ENCODE results near the gene OSBPL2.

The OSBPL2 gene

DNA sequence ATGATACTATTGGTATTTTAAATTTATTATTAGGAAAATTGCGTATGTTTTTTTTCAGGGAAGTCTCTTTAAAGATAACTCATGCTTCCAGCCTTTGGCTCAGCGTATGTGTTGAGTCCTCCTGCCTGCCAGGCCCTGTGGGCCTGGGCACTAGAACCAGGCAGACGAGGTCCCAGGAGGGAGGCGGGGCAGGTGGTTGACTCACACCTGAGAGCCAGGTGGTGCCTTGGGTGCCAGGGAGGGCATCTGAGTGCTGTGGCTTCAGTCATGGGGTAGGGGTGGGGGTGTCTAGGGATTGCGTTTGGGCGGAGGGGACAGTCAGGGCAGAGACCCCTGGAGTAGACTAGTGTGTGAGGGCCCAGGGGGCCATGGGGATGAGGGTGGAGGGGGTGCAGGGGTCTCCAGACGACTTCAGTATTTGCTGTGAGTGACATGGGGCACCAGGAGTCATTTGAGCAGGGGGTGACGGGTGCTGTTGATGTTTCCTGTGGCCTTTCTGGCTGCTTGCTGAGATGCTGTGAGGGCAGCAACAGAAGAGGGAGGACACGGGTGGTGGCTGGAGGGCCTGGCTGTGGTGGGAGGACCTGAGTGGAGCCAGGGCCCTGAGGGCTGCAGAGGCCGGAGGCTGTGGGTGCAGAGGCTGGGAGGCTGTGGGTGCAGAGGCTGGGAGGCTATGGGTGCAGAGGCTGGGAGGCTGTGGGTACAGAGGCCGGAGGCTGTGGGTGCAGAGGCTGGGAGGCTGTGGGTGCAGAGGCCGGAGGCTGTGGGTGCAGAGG, 49.6 kb downstream of the OSBPL2 start:
- Mint-ChIP-seq H3K27ac (no peak overlapping the region), H3K4me3 (no peak overlapping the region), H3K4me1 (no peaks in the 10 kb centered on the region), H3K36me3 (peaks cover 4% of the 10 kb centered on the region), H3K9me3 (no peaks in the 10 kb centered on the region), H3K27me3 (no peaks in the 10 kb centered on the region)

GRCh38 chr20:62288535-62289105, 50.3 kb downstream of the OSBPL2 start:
- Mint-ChIP-seq H3K4me3 (no peak overlapping the region), H3K36me3 (peaks cover 4% of the 10 kb centered on the region), H3K27me3 (no peaks in the 10 kb centered on the region), H3K4me1 (no peaks in the 10 kb centered on the region), H3K27ac (peak overlapping the region; percentile 31), H3K9me3 (no peaks in the 10 kb centered on the region)

DNA sequence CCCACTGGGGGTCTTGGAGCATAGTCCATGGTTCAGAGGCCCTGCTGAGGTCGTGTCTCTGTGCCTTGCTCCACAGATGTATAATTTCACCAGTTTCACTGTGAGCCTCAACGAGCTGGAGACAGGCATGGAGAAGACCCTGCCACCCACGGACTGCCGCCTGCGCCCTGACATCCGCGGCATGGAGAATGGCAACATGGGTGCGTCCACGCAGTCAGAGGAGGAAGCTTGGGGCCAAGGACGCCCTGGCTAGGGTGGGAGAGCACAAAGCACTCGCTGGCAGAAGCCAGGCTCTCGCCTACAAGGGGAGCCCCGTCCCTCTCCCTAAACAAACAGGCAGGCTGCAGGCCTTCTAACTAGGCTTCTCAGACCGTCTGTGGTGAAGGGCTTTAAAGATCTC, 50.8 kb downstream of the OSBPL2 start:
- Mint-ChIP-seq H3K4me1 (no peaks in the 10 kb centered on the region), H3K4me3 (no peak overlapping the region), H3K9me3 (no peaks in the 10 kb centered on the region), H3K27ac (no peak overlapping the region), H3K36me3 (peaks cover 6% of the 10 kb centered on the region), H3K27me3 (no peaks in the 10 kb centered on the region)

DNA sequence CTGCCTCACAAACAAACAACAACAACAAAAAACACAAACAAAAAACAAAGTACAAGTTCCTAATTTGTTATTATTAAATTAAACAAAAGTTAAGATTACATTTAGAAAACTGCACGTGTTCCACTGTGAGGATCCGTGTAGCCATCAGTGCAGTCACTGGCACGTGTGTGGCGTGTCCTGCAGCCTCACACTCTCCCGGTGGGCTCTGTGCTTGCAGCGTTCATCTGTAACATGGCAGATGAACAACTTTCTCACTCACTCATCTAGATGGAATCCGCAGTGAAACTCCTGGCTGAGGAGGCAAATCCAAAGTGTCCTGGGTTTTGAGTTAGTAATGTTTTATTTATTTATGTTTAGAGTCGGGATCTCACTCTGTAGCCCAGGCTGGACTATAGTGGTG, 51.6 kb downstream of the OSBPL2 start:
- peaks cover 6% of the 10 kb centered on the region for H3K36me3 Mint-ChIP-seq
- H3K4me3 Mint-ChIP-seq, result no peak overlapping the region
- no peaks in the 10 kb centered on the region for H3K9me3 Mint-ChIP-seq
- no peak overlapping the region for H3K27ac Mint-ChIP-seq
- H3K4me1 Mint-ChIP-seq, result no peaks in the 10 kb centered on the region
- H3K27me3 Mint-ChIP-seq, result no peaks in the 10 kb centered on the region

DNA sequence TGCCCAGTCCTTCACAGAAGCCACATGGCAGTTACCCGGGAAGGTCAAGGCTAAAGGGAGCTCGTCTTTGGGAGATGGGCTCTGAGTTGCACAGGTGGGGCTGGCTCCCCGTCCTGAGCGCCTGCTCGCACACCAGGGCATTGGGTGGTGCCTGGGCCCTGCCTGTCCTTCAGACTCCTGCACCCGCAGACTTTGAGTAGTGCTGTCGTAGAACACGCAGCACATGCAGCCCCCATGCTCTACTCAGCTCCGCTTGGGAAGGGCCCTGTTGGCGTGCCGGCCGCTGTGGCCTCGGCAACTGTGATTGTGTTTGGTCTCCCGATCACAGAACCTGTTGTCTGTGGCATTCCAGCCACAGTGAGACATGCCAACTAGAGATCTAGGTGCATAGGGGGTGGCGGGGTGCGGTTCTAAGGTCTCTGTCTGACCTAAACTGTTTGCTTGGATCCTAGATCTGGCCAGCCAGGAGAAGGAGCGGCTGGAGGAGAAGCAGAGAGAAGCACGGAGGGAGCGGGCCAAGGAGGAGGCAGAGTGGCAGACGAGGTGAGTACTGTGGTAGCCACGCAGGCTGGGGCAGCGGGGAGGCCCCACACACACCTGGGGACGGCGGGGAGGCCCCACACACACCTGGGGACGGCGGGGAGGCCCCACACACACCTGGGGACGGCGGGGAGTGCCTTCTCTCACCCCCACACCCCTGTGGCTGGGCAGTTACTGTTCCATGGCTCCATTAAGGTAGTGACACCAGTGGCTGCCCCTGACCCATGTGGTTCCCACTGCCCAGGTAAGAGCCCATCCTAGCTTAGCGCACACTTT, 53.1 kb downstream of the OSBPL2 start:
- peaks cover 10% of the 10 kb centered on the region for H3K36me3 Mint-ChIP-seq
- no peak overlapping the region for H3K4me3 Mint-ChIP-seq
- H3K4me1 Mint-ChIP-seq, result no peaks in the 10 kb centered on the region
- no peak overlapping the region for H3K27ac Mint-ChIP-seq
- no peaks in the 10 kb centered on the region for H3K27me3 Mint-ChIP-seq
- H3K9me3 Mint-ChIP-seq, result no peaks in the 10 kb centered on the region

DNA sequence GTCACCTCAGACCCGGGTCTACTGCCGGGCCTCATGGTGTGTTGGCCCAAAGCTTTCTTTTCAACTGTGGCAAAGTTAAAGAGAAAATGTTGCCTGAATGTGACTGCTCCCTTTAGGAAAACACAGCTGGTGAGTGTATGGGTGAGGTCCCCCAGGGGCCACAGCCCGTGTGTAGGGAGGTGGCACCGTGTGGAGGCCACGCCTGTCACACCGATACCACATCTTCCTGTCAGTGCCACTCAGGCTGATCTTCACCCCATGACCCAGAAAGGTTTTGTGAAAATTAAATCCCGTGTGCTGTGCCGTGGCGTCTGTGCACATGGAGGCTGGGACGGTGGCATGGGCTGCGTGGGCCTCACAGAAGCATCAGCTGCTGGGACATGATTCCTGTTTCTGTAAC, 53.8 kb downstream of the OSBPL2 start:
- peaks cover 10% of the 10 kb centered on the region for H3K36me3 Mint-ChIP-seq
- no peaks in the 10 kb centered on the region for H3K4me1 Mint-ChIP-seq
- H3K9me3 Mint-ChIP-seq, result no peaks in the 10 kb centered on the region
- peak overlapping the region; percentile 41 for H3K27ac Mint-ChIP-seq
- H3K27me3 Mint-ChIP-seq, result no peaks in the 10 kb centered on the region
- H3K4me3 Mint-ChIP-seq, result no peak overlapping the region

- H3K4me1 Mint-ChIP-seq, result no peaks in the 10 kb centered on the region
- H3K27me3 Mint-ChIP-seq, result no peaks in the 10 kb centered on the region
- H3K4me3 Mint-ChIP-seq, result no peak overlapping the region
- H3K36me3 Mint-ChIP-seq, result peaks cover 10% of the 10 kb centered on the region
- H3K27ac Mint-ChIP-seq, result no peak overlapping the region
- no peaks in the 10 kb centered on the region for H3K9me3 Mint-ChIP-seq
Observed at GRCh38 chr20:62293111-62293784, 54.9 kb downstream of the OSBPL2 start.

DNA sequence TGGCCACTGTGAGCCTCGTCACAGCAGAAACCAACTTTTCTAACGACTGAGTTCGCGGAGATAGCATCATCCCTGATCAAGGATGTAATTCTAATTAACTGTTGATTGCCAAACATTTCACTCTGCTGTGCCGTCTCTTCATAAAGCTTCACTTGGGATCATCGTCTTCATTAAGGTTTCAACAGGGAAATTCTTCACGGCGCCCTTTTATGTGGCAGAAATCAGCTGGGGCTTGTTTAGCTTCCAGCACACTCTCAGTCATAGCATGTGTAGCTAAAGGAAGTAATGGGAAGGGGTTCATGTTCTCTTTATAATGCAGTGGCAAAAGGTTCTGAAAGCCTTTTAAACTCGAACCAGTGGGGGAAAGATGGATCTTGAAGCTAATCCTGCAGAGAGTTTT, 55.6 kb downstream of the OSBPL2 start:
- Mint-ChIP-seq H3K9me3 (no peaks in the 10 kb centered on the region), H3K36me3 (peaks cover 10% of the 10 kb centered on the region), H3K4me1 (no peaks in the 10 kb centered on the region), H3K27ac (no peak overlapping the region), H3K4me3 (no peak overlapping the region), H3K27me3 (no peaks in the 10 kb centered on the region)

- Mint-ChIP-seq H3K9me3 (no peaks in the 10 kb centered on the region), H3K36me3 (peaks cover 10% of the 10 kb centered on the region), H3K27ac (no peak overlapping the region), H3K27me3 (no peaks in the 10 kb centered on the region), H3K4me3 (no peak overlapping the region), H3K4me1 (no peaks in the 10 kb centered on the region)
Observed at GRCh38 chr20:62294516-62294915, 56.2 kb downstream of the OSBPL2 start.

DNA sequence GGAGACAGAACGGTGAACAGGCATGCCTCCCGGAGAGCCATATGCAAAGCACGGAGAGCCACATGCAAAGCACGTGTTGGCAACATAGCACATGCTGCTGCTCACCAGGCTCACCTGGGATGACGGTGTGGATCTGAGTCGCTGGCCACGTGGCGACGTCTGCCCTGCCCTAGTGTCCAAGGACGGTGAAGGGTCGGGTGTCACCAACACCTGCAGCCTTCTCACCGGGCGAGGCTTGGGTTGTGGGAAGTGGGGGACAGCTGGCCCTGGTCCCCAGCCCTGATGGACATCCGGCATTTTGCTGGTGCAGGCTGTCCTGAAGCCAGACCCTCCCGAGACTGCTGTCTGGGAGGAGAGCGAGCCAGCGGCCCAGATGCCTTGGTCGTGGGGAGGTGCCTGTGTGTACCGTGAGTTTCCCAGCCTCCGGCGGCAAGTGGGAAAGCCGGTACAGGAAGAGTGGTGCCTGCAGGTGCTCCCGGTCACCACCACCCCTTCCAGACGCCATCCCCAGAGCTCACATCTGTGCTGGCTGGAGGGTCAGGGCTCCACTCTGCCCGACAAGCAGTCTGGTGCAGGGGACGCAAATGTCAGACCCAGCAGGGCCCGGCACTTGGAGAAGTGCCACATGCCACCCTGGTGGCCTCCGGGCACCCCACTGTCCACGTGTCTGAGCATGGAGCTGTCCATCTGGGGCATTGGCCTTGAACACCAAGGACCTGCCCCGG, 58.6 kb downstream of the OSBPL2 start:
- H3K27me3 Mint-ChIP-seq, result no peaks in the 10 kb centered on the region
- H3K9me3 Mint-ChIP-seq, result no peaks in the 10 kb centered on the region
- no peak overlapping the region for H3K27ac Mint-ChIP-seq
- no peak overlapping the region for H3K4me3 Mint-ChIP-seq
- peaks cover 4% of the 10 kb centered on the region for H3K4me1 Mint-ChIP-seq
- peaks cover 7% of the 10 kb centered on the region for H3K36me3 Mint-ChIP-seq

DNA sequence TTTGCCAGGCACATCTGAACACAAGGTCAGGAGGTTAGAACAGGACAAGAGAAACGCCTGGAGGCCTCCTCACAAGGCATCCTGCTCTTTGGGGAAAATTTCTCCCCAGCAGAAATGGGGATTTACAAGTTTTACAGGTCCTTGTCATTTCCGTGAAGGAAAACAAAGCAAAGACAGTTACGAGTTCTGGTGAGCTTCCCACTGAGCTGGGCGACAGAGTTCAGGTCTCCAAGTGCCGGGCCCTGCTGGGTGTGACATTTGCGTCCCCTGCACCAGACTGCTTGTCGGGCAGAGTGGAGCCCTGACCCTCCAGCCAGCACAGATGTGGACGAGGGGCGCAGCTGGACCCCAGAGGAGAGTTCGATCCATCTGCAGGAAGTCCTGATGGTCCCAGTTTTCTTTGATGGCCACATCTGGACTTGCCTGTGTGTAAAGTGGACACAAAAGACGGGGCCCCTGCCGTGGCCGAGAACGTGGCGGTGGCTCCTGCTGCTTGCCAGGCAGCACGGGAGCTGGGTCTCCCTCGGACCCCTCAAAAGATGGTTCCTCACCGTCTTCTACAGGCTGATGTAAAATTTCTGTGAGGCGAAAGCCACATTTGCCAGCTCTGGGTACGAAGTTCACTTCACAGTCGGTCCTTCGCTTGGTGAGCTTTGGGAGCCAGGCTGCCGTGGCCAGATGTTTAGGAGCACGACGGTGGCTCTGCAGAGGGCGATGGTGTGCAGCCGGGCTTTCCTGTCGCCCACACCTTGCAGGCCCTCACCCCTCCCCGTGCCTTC, 59.3 kb downstream of the OSBPL2 start:
- Mint-ChIP-seq H3K9me3 (no peaks in the 10 kb centered on the region), H3K36me3 (peaks cover 7% of the 10 kb centered on the region), H3K27ac (no peak overlapping the region), H3K27me3 (no peaks in the 10 kb centered on the region), H3K4me1 (peaks cover 5% of the 10 kb centered on the region), H3K4me3 (no peak overlapping the region)

DNA sequence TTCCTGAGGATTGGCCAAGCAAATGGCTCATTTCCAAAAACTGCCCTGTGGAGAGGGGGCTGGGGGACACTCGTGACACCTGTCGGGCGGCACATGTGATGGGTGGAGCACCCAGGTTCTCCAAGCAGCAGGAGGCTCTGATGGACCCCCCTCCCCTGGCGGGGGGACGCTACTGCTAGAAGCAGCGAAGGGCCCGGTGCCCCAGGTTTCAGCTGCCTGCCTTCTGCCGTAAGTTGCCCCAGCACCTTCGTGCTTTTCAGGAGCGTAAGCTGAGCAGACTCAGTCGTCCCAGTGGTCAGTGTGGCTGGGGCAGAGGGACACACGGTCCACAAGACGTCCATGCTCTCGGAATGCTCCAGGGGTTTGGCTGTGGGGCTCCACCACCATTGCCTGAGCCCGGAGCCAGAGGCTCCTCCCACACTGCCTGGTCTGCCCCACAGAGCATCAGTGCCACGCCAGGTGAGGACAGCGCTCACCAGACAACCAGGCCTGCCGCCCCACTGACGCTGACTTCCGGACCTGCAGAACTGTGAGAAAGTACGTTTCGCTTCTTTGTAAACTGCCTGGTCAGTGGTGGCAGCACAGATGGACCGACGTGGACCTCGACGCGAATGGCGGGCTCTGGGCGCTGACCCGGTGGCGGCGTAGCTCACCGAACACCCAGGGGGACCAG, 60.4 kb downstream of the OSBPL2 start:
- H3K36me3 Mint-ChIP-seq, result peaks cover 7% of the 10 kb centered on the region

GRCh38 chr20:62299666-62300236, 61.4 kb downstream of the OSBPL2 start:
- no peak overlapping the region for H3K4me3 Mint-ChIP-seq
- peaks cover 11% of the 10 kb centered on the region for H3K4me1 Mint-ChIP-seq
- H3K36me3 Mint-ChIP-seq, result peaks cover 10% of the 10 kb centered on the region
- no peaks in the 10 kb centered on the region for H3K9me3 Mint-ChIP-seq
- no peaks in the 10 kb centered on the region for H3K27me3 Mint-ChIP-seq
- no peak overlapping the region for H3K27ac Mint-ChIP-seq

More for the DNA sequence above, 60.4 kb downstream of the OSBPL2 start:
- Mint-ChIP-seq H3K9me3 (no peaks in the 10 kb centered on the region), H3K27ac (no peak overlapping the region), H3K27me3 (no peaks in the 10 kb centered on the region), H3K4me1 (peaks cover 5% of the 10 kb centered on the region), H3K4me3 (no peak overlapping the region)

- Mint-ChIP-seq H3K27me3 (no peaks in the 10 kb centered on the region), H3K27ac (no peak overlapping the region), H3K4me1 (peaks cover 16% of the 10 kb centered on the region), H3K36me3 (peaks cover 8% of the 10 kb centered on the region), H3K4me3 (no peak overlapping the region), H3K9me3 (no peaks in the 10 kb centered on the region)
Observed at GRCh38 chr20:62300319-62300718, 62.0 kb downstream of the OSBPL2 start.

All from activated naive CD4-positive, alpha-beta T cell treated with anti-CD3 and anti-CD28 coated beads, Interleukin-2, amount 50 U/mL, for 24 hours (primary cell).